ENCODE measurements around the gene HIRIP3.

- TF ChIP-seq EZH2 (IDR thresholded peaks at IDR 0.05; ENCODE audit: insufficient read depth, poor library complexity, severe bottlenecking) (no peak), EZH2phosphoT487 (IDR thresholded peaks at IDR 0.05; ENCODE audit: insufficient read depth, low read depth) (no peak)
Measured at GRCh38 chr16:30000735-30001631, 5.6 kb upstream of the HIRIP3 start.

All from GM23248 (cell line).